ENCODE results near the gene IGFN1. TPM values are rescaled to one million over a fixed set of nuclear protein-coding genes. Genes with fewer than 3 reads are reported as not detected.

The IGFN1 gene
- total and polyA plus RNA-seq, 3 donors from 2014 or later = 8.2 to 16.4 (median 12.5) TPM

DNA sequence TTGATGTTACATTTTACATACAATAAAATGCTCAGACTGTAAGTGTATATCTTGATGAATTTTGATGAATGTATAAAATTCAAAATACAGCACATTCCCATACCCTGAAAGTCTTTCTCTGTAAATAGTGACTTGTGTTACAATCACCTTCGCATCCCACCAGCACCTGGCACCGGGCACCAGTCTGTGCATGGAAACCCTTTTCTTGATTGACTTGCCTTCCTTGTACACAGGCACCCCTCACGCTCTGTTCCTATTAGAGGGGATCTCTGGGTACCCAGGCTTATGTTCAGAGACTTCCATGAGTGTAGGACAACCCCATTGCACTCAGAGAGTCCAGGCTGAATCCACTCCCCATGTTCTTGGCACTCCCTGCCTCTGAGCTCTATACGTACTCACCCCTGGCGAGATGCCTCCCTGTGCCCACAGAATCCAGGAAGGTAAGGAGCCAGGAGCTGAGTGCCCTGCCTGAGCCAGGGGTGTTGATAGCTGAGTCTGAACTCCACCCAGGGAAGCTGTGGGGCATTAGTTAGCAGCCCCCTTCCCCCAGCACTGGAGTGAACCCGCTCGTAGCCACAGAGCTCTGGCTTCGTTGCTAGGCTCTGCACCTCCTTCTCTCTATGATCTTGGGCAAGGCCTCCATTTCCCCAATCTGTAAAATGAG, 70.2 kb downstream of the IGFN1 start:
- intact Hi-C loops (cut with DNase I; ENCODE audit: low total_unique reads) = no loop called here
- 88 to 92% methylated on average over 6 to 8 of the region's 8 CpGs for WGBS, 2 donors
- no peak for DNase-seq
- peaks cover 4% of the 10 kb centered on the region for H3K4me1 ChIP-seq
- no peaks in the 10 kb centered on the region for H3K27me3 ChIP-seq
- no peak overlapping the region for H3K4me3 ChIP-seq
- no peaks in the 10 kb centered on the region for H3K36me3 ChIP-seq (ENCODE audit: low read depth, missing control alignments)
- H3K9me3 ChIP-seq = no peaks in the 10 kb centered on the region
- TF ChIP-seq, protein P1, sequence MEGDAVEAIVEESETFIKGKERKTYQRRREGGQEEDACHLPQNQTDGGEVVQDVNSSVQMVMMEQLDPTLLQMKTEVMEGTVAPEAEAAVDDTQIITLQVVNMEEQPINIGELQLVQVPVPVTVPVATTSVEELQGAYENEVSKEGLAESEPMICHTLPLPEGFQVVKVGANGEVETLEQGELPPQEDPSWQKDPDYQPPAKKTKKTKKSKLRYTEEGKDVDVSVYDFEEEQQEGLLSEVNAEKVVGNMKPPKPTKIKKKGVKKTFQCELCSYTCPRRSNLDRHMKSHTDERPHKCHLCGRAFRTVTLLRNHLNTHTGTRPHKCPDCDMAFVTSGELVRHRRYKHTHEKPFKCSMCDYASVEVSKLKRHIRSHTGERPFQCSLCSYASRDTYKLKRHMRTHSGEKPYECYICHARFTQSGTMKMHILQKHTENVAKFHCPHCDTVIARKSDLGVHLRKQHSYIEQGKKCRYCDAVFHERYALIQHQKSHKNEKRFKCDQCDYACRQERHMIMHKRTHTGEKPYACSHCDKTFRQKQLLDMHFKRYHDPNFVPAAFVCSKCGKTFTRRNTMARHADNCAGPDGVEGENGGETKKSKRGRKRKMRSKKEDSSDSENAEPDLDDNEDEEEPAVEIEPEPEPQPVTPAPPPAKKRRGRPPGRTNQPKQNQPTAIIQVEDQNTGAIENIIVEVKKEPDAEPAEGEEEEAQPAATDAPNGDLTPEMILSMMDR (IDR thresholded peaks at IDR 0.05) = no peak
- no peak overlapping the region for H3K27ac ChIP-seq

DNA sequence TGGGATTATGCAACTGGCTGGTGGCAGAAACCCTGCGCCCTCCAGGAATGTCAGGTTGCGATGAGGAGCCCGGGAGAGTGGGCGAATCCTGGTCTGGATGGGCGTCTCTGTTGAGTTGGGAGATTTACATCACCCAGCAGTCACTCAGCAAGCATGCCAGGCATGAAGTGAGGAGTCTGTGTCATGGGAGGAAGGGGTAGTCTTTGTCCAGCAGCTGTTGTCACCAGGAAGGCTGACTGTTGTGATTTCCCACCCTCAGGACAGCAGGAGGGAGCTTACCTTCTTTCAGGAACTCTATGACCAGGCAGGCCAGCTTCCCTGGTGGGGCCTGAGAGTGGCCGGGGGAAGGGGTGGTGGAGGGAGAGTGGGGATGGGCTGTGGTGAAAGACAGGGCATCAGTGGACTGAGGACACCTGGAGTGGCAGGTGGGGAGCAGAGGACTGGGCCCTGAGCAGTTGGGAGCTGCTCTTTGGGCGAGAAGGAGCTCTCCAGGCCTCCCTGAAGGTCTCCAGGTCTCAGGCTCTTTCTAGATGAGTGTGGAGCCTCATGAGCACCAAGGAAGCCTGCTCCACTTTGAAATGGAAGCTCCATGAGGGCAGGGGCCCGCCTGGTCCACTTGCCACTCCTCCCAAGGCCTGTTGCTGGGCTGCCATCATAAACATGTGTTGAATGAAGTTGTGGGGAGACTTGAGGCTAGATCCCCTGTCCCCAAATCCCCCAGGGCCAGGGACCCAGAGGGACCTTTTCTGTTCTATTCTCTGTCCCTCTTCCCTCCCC, 71.3 kb downstream of the IGFN1 start:
- Histone ChIP-seq H3K4me3 (no peak overlapping the region), H3K27me3 (no peaks in the 10 kb centered on the region), H3K36me3 (ENCODE audit: low read depth, missing control alignments) (no peaks in the 10 kb centered on the region), H3K4me1 (peaks cover 4% of the 10 kb centered on the region), H3K9me3 (no peaks in the 10 kb centered on the region), H3K27ac (no peak overlapping the region)
- WGBS, 2 donors = 94 to 96% methylated on average over 5 to 8 of the region's 8 CpGs
- DNase-seq = no peak
- intact Hi-C loops (cut with DNase I; ENCODE audit: low total_unique reads) = no loop called here
- TF ChIP-seq, protein P1 (IDR thresholded peaks at IDR 0.05) = no peak
- TF ChIP-seq POLR2A (IDR thresholded peaks at IDR 0.05) = no peak

- Histone ChIP-seq H3K27ac (no peak overlapping the region), H3K36me3 (ENCODE audit: low read depth, missing control alignments) (no peaks in the 10 kb centered on the region), H3K4me1 (peaks cover 4% of the 10 kb centered on the region), H3K9me3 (no peaks in the 10 kb centered on the region), H3K27me3 (no peaks in the 10 kb centered on the region), H3K4me3 (no peak overlapping the region)
- intact Hi-C loops (cut with DNase I; ENCODE audit: low total_unique reads) = no loop called here
- TF ChIP-seq, protein P1 (IDR thresholded peaks at IDR 0.05) = no peak
- TF ChIP-seq POLR2A (IDR thresholded peaks at IDR 0.05) = no peak
- no peak for DNase-seq
- 89 to 91% methylated on average over 7 of the region's 7 CpGs for WGBS, 2 donors
Measured at GRCh38 chr1:201262963-201263608, 72.5 kb downstream of the IGFN1 start.

DNA sequence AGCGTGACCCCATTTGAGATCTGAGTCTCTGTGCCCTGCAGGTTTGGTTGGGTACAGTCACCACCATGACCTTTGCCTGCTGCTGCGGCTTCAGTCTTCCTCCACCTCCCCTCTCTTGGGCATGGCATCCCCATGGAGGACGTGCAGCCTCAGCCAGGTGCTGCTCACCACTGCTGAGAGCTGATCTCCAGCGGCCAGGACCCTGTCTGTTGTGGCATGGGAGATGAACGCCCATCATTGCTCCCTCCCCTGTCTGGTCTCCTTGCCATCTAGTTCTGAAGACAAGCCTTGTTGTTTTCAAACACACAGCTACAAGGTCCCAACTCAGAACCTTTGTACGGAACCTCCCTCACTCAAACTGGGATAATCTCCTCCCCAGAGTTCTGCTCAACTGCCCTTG, 73.4 kb downstream of the IGFN1 start:
- 92 to 94% methylated on average over 6 of the region's 6 CpGs for WGBS, 2 donors
- no peak for DNase-seq
- no peaks in the 10 kb centered on the region for H3K27me3 ChIP-seq
- TF ChIP-seq, protein P1 (IDR thresholded peaks at IDR 0.05) = no peak
- TF ChIP-seq POLR2A (IDR thresholded peaks at IDR 0.05) = no peak
- intact Hi-C loops (cut with DNase I; ENCODE audit: low total_unique reads) = no loop called here
- H3K4me3 ChIP-seq = no peak overlapping the region
- H3K27ac ChIP-seq = no peak overlapping the region
- H3K36me3 ChIP-seq (ENCODE audit: low read depth, missing control alignments) = no peaks in the 10 kb centered on the region
- no peaks in the 10 kb centered on the region for H3K9me3 ChIP-seq
- H3K4me1 ChIP-seq = peaks cover 4% of the 10 kb centered on the region
